Pancreas (tissue), 10 donors: Measurements from ENCODE around the gene KLK8. TPM values are rescaled to one million over a fixed set of nuclear protein-coding genes. Genes with fewer than 3 reads are reported as not detected.

Experiments used
- ATAC-seq, 4 donors: fragments of 200-7000 bp; cut with Tn5 transposase; one replicate each; pipeline versions ENCODE4 v1.8.0 to v1.9.1; 2020; ENCODE audit warnings: mild to moderate bottlenecking in 4 of 4, moderate library complexity in 4 of 4
- DNase-seq, 6 donors: peaks; one replicate each; pipeline ENCODE4 v3.0.0-alpha.2; 2020
- FAIRE-seq: peaks from 2 replicates; lab custom pipeline; 2012; peaks lifted over from hg19 to GRCh38; lab: Jason Lieb, UNC
- H3K27ac ChIP-seq, 4 donors: fragments of 200-600 bp; sonication (generic); 1 replicate in 3 of 4; 2 replicates in 1 of 4; pipeline versions ENCODE4 v1.5.0 to v1.8.0; 2020
- H3K27me3 ChIP-seq, 4 donors: fragments of 200-600 bp; one replicate each; pipeline ENCODE4 v1.8.0; 2021
- H3K36me3 ChIP-seq, 3 donors: fragments of 200-600 bp; sonication (generic) in 1 of 3; one replicate each; pipeline versions ENCODE4 v1.5.0 to v1.8.0; 2020 to 2021
- H3K4me1 ChIP-seq, 3 donors: fragments of 200-600 bp; one replicate each; pipeline ENCODE4 v1.8.0; 2021
- H3K4me3 ChIP-seq, 4 donors: fragments of 200-600 bp; sonication (generic) in 2 of 4; one replicate each; pipeline versions ENCODE4 v1.5.0 to v1.8.0; 2020 to 2021
- H3K9me3 ChIP-seq, 4 donors: fragments of 200-600 bp; one replicate each; pipeline ENCODE4 v1.8.0; 2021
- WGBS, 2 donors: extraction: QIAGEN DNeasy Blood & Tissue Kit; methylation state at CpG; one replicate each; pipeline ENCODE4 v1.1.7; 2013; 5-methylcytosine and 5-hydroxymethylcytosine counted together
- intact Hi-C, 3 donors: fragments of 100-400 bp; cut with DNase I; formaldehyde crosslinking; loops; one replicate each; pipeline versions ENCODE4 v1.11.1 to v1.14.2; 2022
- polyA plus RNA-seq, 2 donors: library from polyadenylated mRNA; stranded (reverse); fragments of 200-250 nt; gene quantifications; one replicate each; pipeline ENCODE4 v1.2.3, GENCODE V29; 2013
- total RNA-seq, 6 donors: library from RNA; stranded (reverse); fragmentation: NEBNext Ultra II Directional in 4 of 6; extraction: Animal tissue kit (Norgen Biotek cat#: 25700) in 4 of 6; gene quantifications; one replicate each; pipeline versions ENCODE4 v1.2.1 to v1.2.4, GENCODE V29; 2021 to 2023
- TF ChIP-seq, protein P1 (sequence below), 4 donors: fragments of 200-600 bp; sonication (generic) in 3 of 4; IDR thresholded peaks; one replicate each; pipeline versions ENCODE4 v1.5.0 to v1.8.0; 2021; ENCODE audit warnings: antibody characterized with exemption in 4 of 4
- donor health status: healthy with polysubstance abuse.
- donor health status: DM: no; HTN: no; CAD: no; lungs with moderate emphysema.
- donor health status: DM: no; HTN: no; CAD: no.
- donor health status: control.
- donor health status: control.
- donor health status: Bipolar disorder and iron deficiency.
- donor health status: DM: yes; HTN: yes; CAD: no.
- donor health status: DM: no; HTN: no; CAD: no.
- donor health status: DM: no; HTN: no; CAD: no.
- donor health status: DM: yes; HTN: yes; CAD: no.

KLK8 gene
- total RNA-seq (not detected), polyA plus RNA-seq (not detected)

DNA sequence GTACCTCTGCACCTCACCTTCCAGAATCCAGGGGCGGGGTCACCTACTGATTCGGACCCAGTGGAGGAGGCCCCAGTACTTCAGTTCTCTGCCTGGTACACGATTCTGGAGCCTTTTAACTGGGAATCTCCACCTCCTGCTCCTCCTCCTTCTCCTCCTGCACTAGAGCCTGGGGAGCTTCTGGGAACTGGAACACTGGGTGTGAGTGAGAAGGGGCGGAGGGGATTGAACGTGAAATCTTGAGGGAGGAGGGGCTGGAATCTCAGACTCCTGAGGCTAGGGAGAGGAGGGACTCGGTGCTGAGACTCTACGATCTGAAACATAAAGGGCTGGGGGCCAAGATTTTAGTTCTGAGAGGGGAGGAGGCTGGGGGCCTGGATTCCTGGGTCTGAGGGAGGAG lies at the start of gene KLK8:
Gene KLK8, minus strand, starts transcription at position 90 of the 400 bp plus-strand sequence. CDS start 437 bp downstream, outside the sequence.
- H3K9me3 ChIP-seq, result no peaks in the 10 kb centered on the region
- WGBS, 2 donors, result 21% methylated on average over 7 of the region's 7 CpGs
- ATAC-seq (no peak), FAIRE-seq (no peak), DNase-seq (no peak)
- no peak within 1 kb of the TSS for H3K27ac ChIP-seq
- H3K36me3 ChIP-seq, result no peaks in the 10 kb centered on the region
- no peak within 1 kb of the TSS for H3K4me3 ChIP-seq
- H3K4me1 ChIP-seq, result no peaks in the 10 kb centered on the region
- H3K27me3 ChIP-seq, result peaks cover 0 to 15% (median 0%) of the 10 kb centered on the region in 4 donors
- intact Hi-C loops, result no loop called here
- TF ChIP-seq, protein P1, sequence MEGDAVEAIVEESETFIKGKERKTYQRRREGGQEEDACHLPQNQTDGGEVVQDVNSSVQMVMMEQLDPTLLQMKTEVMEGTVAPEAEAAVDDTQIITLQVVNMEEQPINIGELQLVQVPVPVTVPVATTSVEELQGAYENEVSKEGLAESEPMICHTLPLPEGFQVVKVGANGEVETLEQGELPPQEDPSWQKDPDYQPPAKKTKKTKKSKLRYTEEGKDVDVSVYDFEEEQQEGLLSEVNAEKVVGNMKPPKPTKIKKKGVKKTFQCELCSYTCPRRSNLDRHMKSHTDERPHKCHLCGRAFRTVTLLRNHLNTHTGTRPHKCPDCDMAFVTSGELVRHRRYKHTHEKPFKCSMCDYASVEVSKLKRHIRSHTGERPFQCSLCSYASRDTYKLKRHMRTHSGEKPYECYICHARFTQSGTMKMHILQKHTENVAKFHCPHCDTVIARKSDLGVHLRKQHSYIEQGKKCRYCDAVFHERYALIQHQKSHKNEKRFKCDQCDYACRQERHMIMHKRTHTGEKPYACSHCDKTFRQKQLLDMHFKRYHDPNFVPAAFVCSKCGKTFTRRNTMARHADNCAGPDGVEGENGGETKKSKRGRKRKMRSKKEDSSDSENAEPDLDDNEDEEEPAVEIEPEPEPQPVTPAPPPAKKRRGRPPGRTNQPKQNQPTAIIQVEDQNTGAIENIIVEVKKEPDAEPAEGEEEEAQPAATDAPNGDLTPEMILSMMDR (IDR thresholded peaks at IDR 0.05), result no peak

- H3K4me1 ChIP-seq, result peaks cover 0 to 5% (median 4%) of the 10 kb centered on the region in 3 donors
- DNase-seq (peak in 3 of 6 donors; percentile 61 to 64 (median 63)), ATAC-seq (peak in 2 of 4 donors; percentile 90 to 96), FAIRE-seq (no peak)
- no peaks in the 10 kb centered on the region for H3K9me3 ChIP-seq
- H3K27me3 ChIP-seq, result no peaks in the 10 kb centered on the region
- intact Hi-C loops, result no loop called here
- H3K4me3 ChIP-seq, result no peak overlapping the region
- TF ChIP-seq, protein P1 (IDR thresholded peaks at IDR 0.05), result no peak
- H3K27ac ChIP-seq, result peak overlapping the region in 3 of 4 donors; percentile 28 to 50 (median 46)
- 2 to 4% methylated on average over 4 of the region's 4 CpGs for WGBS, 2 donors
- H3K36me3 ChIP-seq, result no peaks in the 10 kb centered on the region
These were observed 45.6 kb upstream of the KLK8 start for GRCh38 chr19:51047031-51047335.

GRCh38 chr19:51044327-51044726 lies 42.9 kb upstream of the KLK8 start:
- WGBS, 2 donors, result 72 to 80% methylated on average over 11 of the region's 11 CpGs
- TF ChIP-seq, protein P1 (IDR thresholded peaks at IDR 0.05), result no peak
- ATAC-seq (no peak), DNase-seq (no peak), FAIRE-seq (no peak)
- H3K4me1 ChIP-seq, result peaks cover 0 to 5% (median 4%) of the 10 kb centered on the region in 3 donors
- intact Hi-C loops, result no loop called here
- H3K27me3 ChIP-seq, result no peaks in the 10 kb centered on the region
- H3K27ac ChIP-seq, result no peak overlapping the region
- H3K36me3 ChIP-seq, result no peaks in the 10 kb centered on the region
- no peak overlapping the region for H3K4me3 ChIP-seq
- H3K9me3 ChIP-seq, result no peaks in the 10 kb centered on the region

DNA sequence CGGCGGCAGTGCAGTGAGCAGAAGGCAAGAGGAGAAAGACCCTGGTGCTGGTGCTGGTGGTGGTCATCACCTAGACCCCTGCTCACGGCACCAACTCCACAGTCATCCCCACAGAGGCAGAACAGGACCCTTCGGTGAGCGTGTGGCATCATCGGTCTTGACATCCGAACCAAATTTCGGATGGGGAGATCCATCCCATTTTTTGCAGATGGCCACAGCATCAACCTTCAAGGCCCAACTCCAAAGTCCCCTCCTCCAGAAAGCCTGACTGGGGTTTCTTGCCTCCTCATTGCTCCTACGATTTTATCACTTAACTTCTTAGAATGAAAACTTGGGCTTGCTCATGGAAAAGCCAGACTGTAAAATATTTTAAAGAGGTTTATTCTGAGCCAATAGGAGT lies 42.1 kb upstream of the KLK8 start:
- WGBS, 2 donors, result 77 to 79% methylated on average over 9 of the region's 9 CpGs
- Histone ChIP-seq H3K9me3 (no peaks in the 10 kb centered on the region), H3K36me3 (no peaks in the 10 kb centered on the region), H3K27me3 (no peaks in the 10 kb centered on the region), H3K27ac (no peak overlapping the region), H3K4me1 (peaks cover 0 to 5% (median 4%) of the 10 kb centered on the region in 3 donors), H3K4me3 (no peak overlapping the region)
- intact Hi-C loops, result no loop called here
- FAIRE-seq, result no peak
- no peak for DNase-seq
- TF ChIP-seq, protein P1 (IDR thresholded peaks at IDR 0.05), result no peak
- ATAC-seq, result no peak

- intact Hi-C loops, result no loop called here
- Histone ChIP-seq H3K36me3 (no peaks in the 10 kb centered on the region), H3K9me3 (no peaks in the 10 kb centered on the region), H3K4me1 (no peaks in the 10 kb centered on the region), H3K4me3 (no peak overlapping the region), H3K27me3 (no peaks in the 10 kb centered on the region), H3K27ac (no peak overlapping the region)
- 94 to 95% methylated on average over 6 of the region's 6 CpGs for WGBS, 2 donors
- TF ChIP-seq, protein P1 (IDR thresholded peaks at IDR 0.05), result no peak
- FAIRE-seq, result no peak
- ATAC-seq, result no peak
- no peak for DNase-seq
These were observed 38.7 kb upstream of the KLK8 start for GRCh38 chr19:51040151-51040550.
